ENCODE measurements around the gene PTOV1.

Gene PTOV1

DNA sequence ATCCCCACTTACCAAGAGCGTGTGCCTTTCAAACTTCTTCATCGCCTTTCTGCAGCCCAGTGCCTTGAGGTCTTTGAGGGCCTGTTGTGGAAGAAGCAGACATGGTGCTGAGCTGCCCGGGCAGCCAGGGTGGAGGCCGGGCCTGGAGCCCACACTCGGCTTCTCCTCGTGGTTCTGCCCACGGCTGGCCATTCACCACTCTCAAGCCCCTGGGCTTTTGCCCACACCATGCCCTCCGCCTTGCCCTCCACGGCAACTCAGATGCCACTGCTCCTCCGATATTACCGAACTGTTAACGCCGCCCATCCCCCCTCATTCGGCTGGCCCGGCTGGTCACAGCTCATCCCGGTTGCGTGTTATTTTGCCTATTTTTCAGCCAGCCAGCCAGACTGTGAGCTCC is 40.4 kb downstream of the PTOV1 start:
- Histone ChIP-seq H3K4me3 (ENCODE audit: low read depth, low read length) (no peak overlapping the region), H2AFZ (ENCODE audit: low read length, unreplicated experiment) (no peak overlapping the region), H3K36me3 (ENCODE audit: insufficient read depth, low read length) (no peaks in the 10 kb centered on the region), H3K27ac (ENCODE audit: low read depth, low read length) (no peak overlapping the region), H3K4me1 (ENCODE audit: control insufficient read depth, insufficient read depth, low read length, unreplicated experiment) (no peaks in the 10 kb centered on the region), H3K27me3 (ENCODE audit: insufficient read depth, low read length) (no peaks in the 10 kb centered on the region), H3K79me2 (ENCODE audit: control insufficient read depth, insufficient read depth, low read length, unreplicated experiment) (no peaks in the 10 kb centered on the region)

DNA sequence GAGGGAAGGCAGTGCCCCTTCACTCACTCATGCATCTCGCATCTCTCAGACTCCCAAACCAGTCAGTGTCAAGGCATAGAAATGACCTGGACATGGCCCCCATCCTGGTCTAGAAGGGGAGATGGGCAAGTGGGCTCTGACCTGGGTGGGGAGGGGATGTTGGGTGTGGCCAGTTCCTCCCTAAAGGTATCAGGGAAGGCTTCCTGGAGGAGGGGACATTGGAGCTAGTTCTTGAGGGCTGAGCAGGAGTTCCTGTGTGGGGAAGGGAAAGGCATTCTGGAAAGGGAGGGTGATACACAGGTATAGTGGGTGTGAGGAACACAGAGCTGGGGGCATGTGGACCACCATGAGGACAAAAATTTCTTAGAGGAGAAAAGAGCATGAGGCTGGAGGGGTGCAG is 41.8 kb downstream of the PTOV1 start:
- no peaks in the 10 kb centered on the region for H3K36me3 ChIP-seq (ENCODE audit: insufficient read depth, low read length)
- peaks cover 12% of the 10 kb centered on the region for H3K4me1 ChIP-seq (ENCODE audit: control insufficient read depth, insufficient read depth, low read length, unreplicated experiment)
- H3K27me3 ChIP-seq (ENCODE audit: insufficient read depth, low read length) = no peaks in the 10 kb centered on the region
- H2AFZ ChIP-seq (ENCODE audit: low read length, unreplicated experiment) = no peak overlapping the region
- no peak overlapping the region for H3K27ac ChIP-seq (ENCODE audit: low read depth, low read length)
- no peaks in the 10 kb centered on the region for H3K79me2 ChIP-seq (ENCODE audit: control insufficient read depth, insufficient read depth, low read length, unreplicated experiment)
- no peak overlapping the region for H3K4me3 ChIP-seq (ENCODE audit: low read depth, low read length)

DNA sequence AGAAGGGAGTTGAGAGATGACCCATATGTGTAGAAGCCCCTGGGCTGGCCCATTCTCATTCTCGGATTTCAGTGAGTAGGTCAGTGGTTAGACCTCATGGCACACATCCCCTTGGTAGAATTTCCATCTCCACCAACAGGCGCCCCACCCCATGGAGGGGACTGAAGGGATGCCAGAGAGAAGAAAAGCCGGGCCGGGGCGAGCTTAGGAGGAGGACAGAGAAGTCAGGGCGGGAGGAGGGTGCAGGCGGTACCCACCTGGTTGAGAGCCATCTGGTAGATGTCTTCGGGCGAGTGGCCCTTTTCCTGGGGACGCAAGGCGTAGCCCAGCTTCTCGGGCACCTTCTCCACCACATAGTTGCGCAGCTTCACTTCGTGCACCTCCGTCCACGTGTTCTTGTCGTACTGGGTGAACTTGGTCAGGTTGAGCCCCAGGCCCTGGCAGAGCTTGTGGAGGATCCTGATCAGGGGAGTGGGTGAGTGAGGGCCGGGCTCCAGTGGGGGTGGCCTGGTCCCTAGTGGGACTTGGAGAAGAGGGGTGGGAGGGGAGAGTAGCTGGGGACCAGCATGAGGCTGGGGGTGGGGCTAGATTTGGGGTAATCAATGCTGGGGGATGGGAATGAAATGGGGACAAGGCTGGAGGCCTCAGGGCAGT is 43.2 kb downstream of the PTOV1 start:
- peaks cover 12% of the 10 kb centered on the region for H3K4me1 ChIP-seq (ENCODE audit: control insufficient read depth, insufficient read depth, low read length, unreplicated experiment)
- no peak overlapping the region for H3K4me3 ChIP-seq (ENCODE audit: low read depth, low read length)
- H3K27me3 ChIP-seq (ENCODE audit: insufficient read depth, low read length) = no peaks in the 10 kb centered on the region
- no peaks in the 10 kb centered on the region for H3K79me2 ChIP-seq (ENCODE audit: control insufficient read depth, insufficient read depth, low read length, unreplicated experiment)
- H3K36me3 ChIP-seq (ENCODE audit: insufficient read depth, low read length) = no peaks in the 10 kb centered on the region
- H3K27ac ChIP-seq (ENCODE audit: low read depth, low read length) = no peak overlapping the region
- no peak overlapping the region for H2AFZ ChIP-seq (ENCODE audit: low read length, unreplicated experiment)

DNA sequence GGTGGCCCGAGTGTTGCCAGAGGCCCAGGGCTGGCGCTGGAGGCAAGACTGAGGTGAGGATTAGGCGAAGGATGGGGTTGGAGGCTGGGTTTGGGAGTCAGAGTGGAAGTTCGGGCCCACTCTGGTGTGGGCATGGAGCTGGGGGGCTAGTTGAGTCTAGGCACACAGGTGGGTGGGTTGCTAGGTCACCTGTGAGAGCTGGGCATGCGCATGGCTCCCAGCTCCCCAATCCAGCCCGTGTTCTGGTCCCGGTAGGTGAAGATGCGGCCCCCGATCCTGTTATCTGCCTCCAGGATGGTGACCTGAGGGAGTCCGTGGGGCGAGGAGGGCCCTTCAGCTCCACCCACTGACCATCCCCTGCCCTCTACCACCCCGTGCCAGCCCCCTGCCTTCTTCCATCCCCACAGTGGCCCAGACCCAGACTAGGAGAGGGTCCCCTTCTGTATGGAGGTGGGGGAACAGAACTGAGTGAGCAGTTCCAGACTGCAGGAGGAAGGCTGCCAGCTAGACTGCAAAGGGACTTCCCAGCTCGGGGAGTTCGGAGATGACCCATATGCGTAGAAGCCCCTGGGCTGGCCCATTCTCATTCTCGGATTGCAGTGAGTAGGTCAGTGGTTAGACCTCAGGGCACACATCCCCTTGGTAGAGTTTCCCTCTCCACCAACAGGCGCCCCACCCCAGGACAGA is 44.1 kb downstream of the PTOV1 start:
- H3K27me3 ChIP-seq (ENCODE audit: insufficient read depth, low read length) = no peaks in the 10 kb centered on the region
- H2AFZ ChIP-seq (ENCODE audit: low read length, unreplicated experiment) = no peak overlapping the region
- H3K27ac ChIP-seq (ENCODE audit: low read depth, low read length) = no peak overlapping the region
- H3K4me3 ChIP-seq (ENCODE audit: low read depth, low read length) = no peak overlapping the region
- H3K79me2 ChIP-seq (ENCODE audit: control insufficient read depth, insufficient read depth, low read length, unreplicated experiment) = no peaks in the 10 kb centered on the region
- H3K36me3 ChIP-seq (ENCODE audit: insufficient read depth, low read length) = no peaks in the 10 kb centered on the region
- H3K4me1 ChIP-seq (ENCODE audit: control insufficient read depth, insufficient read depth, low read length, unreplicated experiment) = peaks cover 12% of the 10 kb centered on the region

DNA sequence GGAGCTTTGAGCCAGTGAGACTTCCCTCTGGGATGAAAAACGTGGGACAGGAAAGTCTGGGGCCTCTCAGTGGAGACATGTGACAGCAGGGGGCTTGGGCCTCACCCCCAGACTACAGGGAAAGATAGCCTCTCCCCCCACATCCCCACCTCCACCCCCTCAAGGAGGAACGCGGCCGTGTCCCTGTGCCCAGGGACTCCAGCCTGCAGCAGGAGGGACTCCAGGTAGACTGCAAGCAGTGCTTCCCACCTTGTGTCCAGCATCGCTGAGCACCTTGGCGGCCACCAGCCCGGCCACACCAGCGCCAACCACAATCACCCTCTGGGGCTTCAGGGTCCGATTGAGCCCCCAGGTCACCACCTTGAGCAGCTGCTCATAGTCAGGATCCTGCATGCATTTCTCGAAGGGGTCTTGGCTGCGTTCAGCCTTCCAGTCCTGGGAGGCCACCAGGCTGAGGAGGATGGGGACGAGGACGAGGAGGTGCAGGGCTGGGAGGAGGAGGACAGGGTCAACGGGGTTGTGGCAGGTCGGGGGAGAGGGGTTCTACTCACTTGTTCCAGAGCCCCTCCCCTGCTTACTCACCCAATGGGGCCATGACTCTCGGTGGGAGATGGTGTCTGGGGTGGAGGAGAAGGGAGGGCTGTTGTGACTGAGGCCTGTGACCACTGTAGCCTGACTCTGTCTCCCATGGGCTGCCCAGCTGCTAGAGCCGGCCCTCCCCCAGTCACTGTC is 44.8 kb downstream of the PTOV1 start:
- no peaks in the 10 kb centered on the region for H3K36me3 ChIP-seq (ENCODE audit: insufficient read depth, low read length)
- H3K27ac ChIP-seq (ENCODE audit: low read depth, low read length) = no peak overlapping the region
- H3K27me3 ChIP-seq (ENCODE audit: insufficient read depth, low read length) = no peaks in the 10 kb centered on the region
- H2AFZ ChIP-seq (ENCODE audit: low read length, unreplicated experiment) = no peak overlapping the region
- no peak overlapping the region for H3K4me3 ChIP-seq (ENCODE audit: low read depth, low read length)
- H3K79me2 ChIP-seq (ENCODE audit: control insufficient read depth, insufficient read depth, low read length, unreplicated experiment) = no peaks in the 10 kb centered on the region
- H3K4me1 ChIP-seq (ENCODE audit: control insufficient read depth, insufficient read depth, low read length, unreplicated experiment) = peaks cover 12% of the 10 kb centered on the region

DNA sequence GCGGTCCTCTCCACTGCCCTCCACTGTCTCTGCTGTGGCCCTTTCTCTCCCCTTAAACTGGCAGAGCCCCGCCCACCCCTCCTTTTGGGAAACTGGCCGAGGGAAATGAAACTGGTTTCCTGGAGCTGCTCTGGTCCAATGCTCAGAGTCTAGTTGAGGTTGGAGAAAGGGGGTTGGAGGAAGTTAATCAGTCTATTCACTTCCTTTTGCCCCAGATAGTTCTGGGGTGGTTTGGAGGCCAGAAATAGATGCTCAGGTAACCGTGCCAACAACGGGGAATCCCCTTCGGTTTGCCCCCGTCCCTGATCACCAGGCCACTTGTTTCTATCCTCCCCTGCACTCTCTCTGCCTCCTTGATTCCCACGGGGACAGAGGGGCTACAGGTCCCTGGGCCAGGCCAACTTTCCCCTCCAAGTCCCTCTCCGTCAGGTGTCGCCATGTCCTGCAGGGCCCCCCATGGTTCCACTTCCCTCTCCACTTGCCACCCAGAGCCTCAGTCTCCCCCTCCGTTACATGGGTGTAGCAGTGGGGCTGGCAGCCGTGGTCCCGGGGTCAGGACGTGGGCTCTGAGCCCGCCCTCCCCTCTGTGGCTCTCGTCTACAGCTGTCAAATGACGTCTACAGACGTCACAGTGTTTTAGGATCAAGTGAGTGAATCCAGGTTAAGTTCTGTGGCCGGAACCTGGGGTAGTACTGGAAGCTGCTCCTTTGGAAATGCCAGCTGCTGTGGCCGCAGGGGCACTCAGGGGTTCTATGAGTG is 46.1 kb downstream of the PTOV1 start, which contains the start of gene IL4I1:
TSS of gene IL4I1 (minus strand) at position 25 of the 759 bp plus-strand sequence. CDS start 727 bp downstream, outside the sequence.
- Histone ChIP-seq H3K79me2 (ENCODE audit: control insufficient read depth, insufficient read depth, low read length, unreplicated experiment) (no peaks in the 10 kb centered on the region), H2AFZ (ENCODE audit: low read length, unreplicated experiment) (peak within 1 kb of the TSS; percentile 14), H3K4me1 (ENCODE audit: control insufficient read depth, insufficient read depth, low read length, unreplicated experiment) (peaks cover 12% of the 10 kb centered on the region), H3K27me3 (ENCODE audit: insufficient read depth, low read length) (no peaks in the 10 kb centered on the region), H3K27ac (ENCODE audit: low read depth, low read length) (peak within 1 kb of the TSS; percentile 72; the same call in 1 of the 2 replicates), H3K4me3 (ENCODE audit: low read depth, low read length) (peak within 1 kb of the TSS; percentile 29; the same call in 1 of the 2 replicates), H3K36me3 (ENCODE audit: insufficient read depth, low read length) (no peaks in the 10 kb centered on the region)

DNA sequence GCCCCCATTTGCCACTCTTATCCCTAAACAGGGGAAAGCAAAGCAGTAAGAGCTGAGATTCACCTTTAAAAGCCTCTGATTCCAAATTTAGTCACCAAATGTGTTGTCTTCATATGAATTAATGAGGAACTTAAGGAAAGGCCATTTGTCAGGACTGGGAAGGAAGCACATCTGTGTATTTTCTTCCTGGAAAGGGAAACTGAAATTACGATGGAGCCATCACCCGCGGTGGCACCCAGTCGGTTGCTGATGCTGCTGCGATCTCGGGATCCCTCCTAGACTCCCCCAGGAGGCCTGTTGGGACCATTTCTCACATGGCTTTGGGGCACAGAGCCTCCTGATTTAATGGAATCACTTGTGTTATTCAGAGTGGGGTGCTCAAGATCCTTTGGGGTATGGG is 53.2 kb downstream of the PTOV1 start:
- no peak overlapping the region for H2AFZ ChIP-seq (ENCODE audit: low read length, unreplicated experiment)
- H3K4me3 ChIP-seq (ENCODE audit: low read depth, low read length) = no peak overlapping the region
- no peaks in the 10 kb centered on the region for H3K79me2 ChIP-seq (ENCODE audit: control insufficient read depth, insufficient read depth, low read length, unreplicated experiment)
- no peaks in the 10 kb centered on the region for H3K4me1 ChIP-seq (ENCODE audit: control insufficient read depth, insufficient read depth, low read length, unreplicated experiment)
- no peaks in the 10 kb centered on the region for H3K36me3 ChIP-seq (ENCODE audit: insufficient read depth, low read length)
- H3K27ac ChIP-seq (ENCODE audit: low read depth, low read length) = no peak overlapping the region
- no peaks in the 10 kb centered on the region for H3K27me3 ChIP-seq (ENCODE audit: insufficient read depth, low read length)

DNA sequence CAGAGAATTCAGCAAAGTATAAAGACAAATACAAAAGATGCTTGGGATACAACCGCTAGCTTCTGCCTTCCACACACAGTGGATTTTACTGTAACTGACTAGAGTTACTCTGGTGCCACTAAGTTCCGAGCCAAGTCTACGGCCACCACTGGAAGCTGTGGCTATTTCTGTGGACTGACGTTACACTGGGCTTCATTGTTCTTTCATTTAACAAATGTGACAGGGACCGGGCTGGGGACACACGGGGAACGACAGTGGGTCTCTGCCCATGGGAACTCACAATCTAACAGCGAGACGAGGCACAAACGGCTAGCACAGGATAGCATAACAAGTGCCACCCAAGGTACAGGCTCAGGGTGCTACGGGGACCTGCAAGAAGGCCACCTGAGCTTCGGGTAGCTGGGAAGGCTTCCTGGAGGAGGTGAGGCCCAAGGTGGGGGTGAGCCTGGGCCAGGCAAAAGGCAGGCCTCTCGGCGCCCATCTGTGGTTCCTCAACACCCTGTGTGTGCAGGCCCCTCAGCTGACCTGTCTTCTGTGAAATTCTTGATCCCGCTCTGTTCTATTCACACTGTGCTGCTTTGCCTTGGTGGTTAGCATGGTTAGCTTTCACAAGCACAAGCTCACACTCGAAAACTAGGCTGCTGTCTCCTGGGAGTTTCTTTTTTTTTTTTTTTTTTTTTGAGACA is 56.1 kb downstream of the PTOV1 start:
- H3K4me3 ChIP-seq (ENCODE audit: low read depth, low read length) = no peak overlapping the region
- H3K36me3 ChIP-seq (ENCODE audit: insufficient read depth, low read length) = no peaks in the 10 kb centered on the region
- H3K79me2 ChIP-seq (ENCODE audit: control insufficient read depth, insufficient read depth, low read length, unreplicated experiment) = peaks cover 4% of the 10 kb centered on the region
- H3K27me3 ChIP-seq (ENCODE audit: insufficient read depth, low read length) = no peaks in the 10 kb centered on the region
- no peak overlapping the region for H3K27ac ChIP-seq (ENCODE audit: low read depth, low read length)
- H3K4me1 ChIP-seq (ENCODE audit: control insufficient read depth, insufficient read depth, low read length, unreplicated experiment) = peaks cover 4% of the 10 kb centered on the region
- no peak overlapping the region for H2AFZ ChIP-seq (ENCODE audit: low read length, unreplicated experiment)

DNA sequence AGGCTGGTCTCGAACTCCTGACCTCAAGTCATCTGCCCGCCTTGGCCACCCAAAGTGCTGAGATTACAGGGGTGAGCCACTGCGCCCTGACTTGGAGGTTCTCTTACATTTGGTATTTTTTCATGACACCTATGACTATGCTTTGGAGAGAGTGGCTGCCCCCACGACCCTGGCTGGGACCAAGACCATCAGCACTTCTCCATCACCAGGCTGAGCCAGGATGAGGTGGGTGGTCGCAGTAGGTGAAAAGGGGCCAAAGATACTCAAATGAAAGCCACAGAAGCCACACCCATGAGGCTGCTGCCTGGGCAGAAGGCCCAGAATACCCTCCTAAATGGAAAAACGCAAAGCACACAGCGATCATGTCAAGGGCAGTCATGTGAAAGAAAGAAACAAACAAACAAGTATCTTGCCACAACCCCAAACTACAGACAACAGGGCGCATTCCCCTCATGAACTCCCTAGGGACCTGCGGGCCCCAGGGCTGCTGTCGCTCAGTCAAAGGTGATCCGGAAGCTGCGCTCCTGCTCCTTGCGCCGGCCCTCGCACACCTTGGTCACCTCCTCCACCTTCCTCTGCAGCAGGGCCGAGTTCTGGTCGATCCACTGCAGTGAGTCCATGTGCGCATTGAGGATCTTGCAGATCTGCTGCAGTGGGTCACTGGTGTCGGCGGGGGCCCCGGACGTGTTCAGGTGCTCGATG is 56.9 kb downstream of the PTOV1 start:
- Histone ChIP-seq H3K27ac (ENCODE audit: low read depth, low read length) (no peak overlapping the region), H3K4me1 (ENCODE audit: control insufficient read depth, insufficient read depth, low read length, unreplicated experiment) (peaks cover 4% of the 10 kb centered on the region), H3K36me3 (ENCODE audit: insufficient read depth, low read length) (no peaks in the 10 kb centered on the region), H3K27me3 (ENCODE audit: insufficient read depth, low read length) (no peaks in the 10 kb centered on the region), H2AFZ (ENCODE audit: low read length, unreplicated experiment) (no peak overlapping the region), H3K79me2 (ENCODE audit: control insufficient read depth, insufficient read depth, low read length, unreplicated experiment) (peaks cover 4% of the 10 kb centered on the region), H3K4me3 (ENCODE audit: low read depth, low read length) (no peak overlapping the region)
